GM18873 (cell line): Measurements from ENCODE around the gene SPTB.
"Not testable (repeated sequence)": the region's sequence is repeated elsewhere in the genome, so short reads cannot be mapped to it uniquely, and the experiment has no call there.

ENCODE experiments used
- ATAC-seq: cut with Tn5 transposase; IDR thresholded peaks from one replicate; pipeline ENCODE4 v1.9.1; 2021; ENCODE audit warnings: mild to moderate bottlenecking, moderate library complexity, moderate number of reproducible peaks; ENCODE audit not compliant: unreplicated experiment, low FRiP score

Gene SPTB

GRCh38 chr14:64825006-64825405, 54.7 kb downstream of the SPTB start:
- ATAC-seq = no peak

- no peak for ATAC-seq
Observed at GRCh38 chr14:64824471-64824870, 55.2 kb downstream of the SPTB start.

GRCh38 chr14:64823305-64823861, 56.3 kb downstream of the SPTB start:
- no peak for ATAC-seq

- ATAC-seq = no peak
Observed at GRCh38 chr14:64821651-64822050, 58.1 kb downstream of the SPTB start.

- no peak for ATAC-seq
Observed at GRCh38 chr14:64818151-64818550, 61.6 kb downstream of the SPTB start.

GRCh38 chr14:64817631-64818030, 62.1 kb downstream of the SPTB start:
- no peak for ATAC-seq

GRCh38 chr14:64816221-64816783, 63.4 kb downstream of the SPTB start:
- ATAC-seq = no peak

- ATAC-seq = no peak
Observed at GRCh38 chr14:64815257-64815656, 64.5 kb downstream of the SPTB start.

- ATAC-seq = no peak
Observed at GRCh38 chr14:64812412-64812811, 67.3 kb downstream of the SPTB start.

GRCh38 chr14:64811676-64812075, 68.0 kb downstream of the SPTB start:
- no peak for ATAC-seq

GRCh38 chr14:64808449-64808848, 71.3 kb downstream of the SPTB start:
- ATAC-seq = no peak

- ATAC-seq = no peak
Observed at GRCh38 chr14:64807551-64807950, 72.2 kb downstream of the SPTB start.

GRCh38 chr14:64806862-64807495, 72.7 kb downstream of the SPTB start:
- no peak for ATAC-seq

- no peak for ATAC-seq
Observed at GRCh38 chr14:64806202-64806861, 73.4 kb downstream of the SPTB start.

- not testable (repeated sequence) for ATAC-seq
Observed at GRCh38 chr14:64805646-64806045, 74.1 kb downstream of the SPTB start.

- ATAC-seq = no peak
Observed at GRCh38 chr14:64804754-64805260, 74.9 kb downstream of the SPTB start.

- no peak for ATAC-seq
Observed at GRCh38 chr14:64801800-64802199, 77.9 kb downstream of the SPTB start.

- no peak for ATAC-seq
Observed at GRCh38 chr14:64801046-64801445, 78.7 kb downstream of the SPTB start.

- ATAC-seq = no peak
Observed at GRCh38 chr14:64800000-64800399, 79.7 kb downstream of the SPTB start.

GRCh38 chr14:64799555-64799954, 80.2 kb downstream of the SPTB start:
- no peak for ATAC-seq

- no peak for ATAC-seq
Observed at GRCh38 chr14:64796369-64796768, 83.3 kb downstream of the SPTB start.
